PC-3 (cell line): ENCODE measurements around the gene WDR87. TPM values are rescaled to one million over a fixed set of nuclear protein-coding genes. Genes with fewer than 3 reads are reported as not detected.

ENCODE experiments used
- ATAC-seq: fragments of 200-7000 bp; cut with Tn5 transposase; 2 replicates; pipeline ENCODE4 v1.9.1; 2020; ENCODE audit warnings: mild to moderate bottlenecking, moderate library complexity
- BruUV-seq: library from RNA; stranded (reverse); fragments of 400-500 nt; replicated peaks from 2 replicates; lab custom pipeline; 2021; lab: Mats Ljungman, UMichigan
- CTCF ChIA-PET: fragments of 300-600 bp; sonication (Branson Sonifier 250); formaldehyde crosslinking; loops from one replicate; lab custom pipeline; 2022; ENCODE audit warnings: antibody characterized with exemption; lab: Charles Lee
- POLR2A ChIA-PET: fragments of 300-600 bp; sonication (Branson Sonifier 250); formaldehyde crosslinking; loops from one replicate; lab custom pipeline; 2022; ENCODE audit warnings: antibody characterized with exemption; ENCODE audit not compliant: unreplicated experiment; lab: Charles Lee
- DNase-seq: peaks from one replicate; pipeline ENCODE4 v3.0.0-alpha.2; 2015
- H2AFZ ChIP-seq: fragments of 300-600 bp; sonication (generic); 2 replicates; pipeline ENCODE4 v1.6.0; 2016; ENCODE audit warnings: antibody characterized with exemption, low read length
- H3F3A ChIP-seq: fragments of 300-600 bp; sonication (generic); one replicate; pipeline ENCODE4 v1.6.0; 2017; ENCODE audit warnings: antibody characterized with exemption, low read length, control low read depth, mild to moderate bottlenecking; ENCODE audit not compliant: unreplicated experiment
- H3K27ac ChIP-seq: fragments of 300-600 bp; sonication (generic); 2 replicates; pipeline ENCODE4 v1.5.1; 2016; ENCODE audit warnings: mild to moderate bottlenecking, low read length
- H3K27me3 ChIP-seq: fragments of 300-600 bp; sonication (generic); 2 replicates; pipeline ENCODE4 v1.6.1; 2016; ENCODE audit warnings: low read length, mixed read lengths
- H3K36me3 ChIP-seq: fragments of 300-600 bp; sonication (generic); 2 replicates; pipeline ENCODE4 v1.6.1; 2016; ENCODE audit warnings: low read depth, mixed run types, low read length, mixed read lengths
- H3K4me1 ChIP-seq: fragments of 300-600 bp; sonication (generic); 2 replicates; pipeline ENCODE4 v1.5.1; 2016; ENCODE audit warnings: low read length; ENCODE audit not compliant: insufficient read depth
- H3K4me2 ChIP-seq: fragments of 300-600 bp; sonication (generic); 2 replicates; pipeline ENCODE4 v1.6.0; 2016; ENCODE audit warnings: low read length
- H3K4me3 ChIP-seq: fragments of 300-600 bp; sonication (generic); 2 replicates; pipeline ENCODE4 v1.5.1; 2016; ENCODE audit warnings: mild to moderate bottlenecking, low read length, mixed read lengths
- H3K79me2 ChIP-seq: fragments of 300-600 bp; sonication (generic); 2 replicates; pipeline ENCODE4 v1.6.1; 2017; ENCODE audit warnings: low read length, mixed read lengths
- H3K9ac ChIP-seq: fragments of 300-600 bp; sonication (generic); 2 replicates; pipeline ENCODE4 v1.6.0; 2016; ENCODE audit warnings: mild to moderate bottlenecking, low read length
- H3K9me2 ChIP-seq: fragments of 300-600 bp; sonication (generic); replicated peaks from 2 replicates; pipeline ENCODE4 v1.6.1; 2016; ENCODE audit warnings: mixed run types, low read length, mixed read lengths
- H3K9me3 ChIP-seq: fragments of 300-600 bp; sonication (generic); 2 replicates; pipeline ENCODE4 v1.6.1; 2016; ENCODE audit warnings: low read length, mixed read lengths
- H4K20me1 ChIP-seq: fragments of 300-600 bp; sonication (generic); 2 replicates; pipeline ENCODE4 v1.6.1; 2016; ENCODE audit warnings: low read length, mixed read lengths
- CTCF ChIP-seq: fragments of 300-600 bp; sonication (generic); conservative IDR thresholded peaks from 2 replicates; pipeline ENCODE4 v1.5.1; 2017; ENCODE audit warnings: antibody characterized with exemption, low read depth, mild to moderate bottlenecking, low read length
- EZH2 ChIP-seq: fragments of 300-600 bp; sonication (generic); IDR thresholded peaks from one replicate; pipeline ENCODE4 v1.6.1; 2017; ENCODE audit warnings: antibody characterized with exemption, mild to moderate bottlenecking, low read length; ENCODE audit not compliant: unreplicated experiment
- EZH2phosphoT487 ChIP-seq: fragments of 300-600 bp; sonication (generic); IDR thresholded peaks from 2 replicates; pipeline ENCODE4 v1.6.1; 2018; ENCODE audit warnings: mild to moderate bottlenecking, antibody characterized with exemption, low read length, borderline replicate concordance
- intact Hi-C: fragments of 100-400 bp; cut with micrococcal nuclease; formaldehyde crosslinking; loops from 2 replicates; pipeline ENCODE4 v1.9.0; 2023
- total RNA-seq: library from RNA; depleted of rRNA; stranded (reverse); fragments of >200 nt; gene quantifications from 2 replicates; pipeline ENCODE4 v1.2.3, GENCODE V29; 2014

Gene WDR87
- total RNA-seq, 1 experiment from 2014 or later, result not detected

- intact Hi-C loops, result no loop called here
- peaks cover 97% of the 10 kb centered on the region for H3K79me2 ChIP-seq
Measured at GRCh38 chr19:37954421-37954874, 48.1 kb upstream of the WDR87 start.

GRCh38 chr19:37953918-37954303 lies 47.5 kb upstream of the WDR87 start:
- Histone ChIP-seq H3K9me2 (no peaks in the 10 kb centered on the region), H3K4me2 (peak overlapping the region; percentile 32; the same call in 1 of the 2 replicates), H3K36me3 (peaks cover 3% of the 10 kb centered on the region), H3K9ac (0 out of 2 replicates have a peak overlapping the region, but pooled peaks have one; percentile 10), H3K9me3 (no peaks in the 10 kb centered on the region), H3K79me2 (peaks cover 97% of the 10 kb centered on the region), H4K20me1 (peaks cover 7% of the 10 kb centered on the region; the same call in 1 of the 2 replicates), H3K27ac (peak overlapping the region; percentile 53), H3K4me3 (no peak overlapping the region), H3K4me1 (peaks cover 26% of the 10 kb centered on the region), H3F3A (peaks cover 4% of the 10 kb centered on the region), H2AFZ (no peak overlapping the region), H3K27me3 (no peaks in the 10 kb centered on the region)
- TF ChIP-seq EZH2 (no peak), EZH2phosphoT487 (no peak), CTCF (no peak)
- no TSS peak for BruUV-seq
- DNase-seq (no peak), ATAC-seq (no peak)
- intact Hi-C loops, result no loop called here
- POLR2A ChIA-PET, result interaction anchor here (0.5 to 1.1 kb wide), 3 partner anchors 22 to 434 kb away, joined by 3 read pairs; partner anchors contain the start of gene GGN
- CTCF ChIA-PET, result no interaction called here

More at GRCh38 chr19:37954421-37954874, 48.1 kb upstream of the WDR87 start:
- no peak overlapping the region for H2AFZ ChIP-seq
- H3K4me2 ChIP-seq, result 0 out of 2 replicates have a peak overlapping the region, but pooled peaks have one; percentile 32
- no peaks in the 10 kb centered on the region for H3K9me3 ChIP-seq
- DNase-seq, result no peak
- no peaks in the 10 kb centered on the region for H3K9me2 ChIP-seq
- BruUV-seq, result no TSS peak
- H4K20me1 ChIP-seq, result peaks cover 7% of the 10 kb centered on the region; the same call in 1 of the 2 replicates
- peak overlapping the region; percentile 53 for H3K27ac ChIP-seq
- peaks cover 4% of the 10 kb centered on the region for H3F3A ChIP-seq
- TF ChIP-seq EZH2phosphoT487 (no peak), CTCF (no peak), EZH2 (no peak)
- POLR2A ChIA-PET, result interaction anchor here (0.5 to 1.1 kb wide), 3 partner anchors 22 to 434 kb away, joined by 3 read pairs; partner anchors contain the start of gene GGN
- H3K4me3 ChIP-seq, result no peak overlapping the region
- no peaks in the 10 kb centered on the region for H3K27me3 ChIP-seq
- H3K4me1 ChIP-seq, result peaks cover 26% of the 10 kb centered on the region
- no peak for ATAC-seq
- 0 out of 2 replicates have a peak overlapping the region, but pooled peaks have one; percentile 5 for H3K9ac ChIP-seq
- CTCF ChIA-PET, result no interaction called here
- H3K36me3 ChIP-seq, result peaks cover 7% of the 10 kb centered on the region
